ENCODE results near the gene TGM2.

Gene TGM2

GRCh38 chr20:38161412-38161774 is 3.7 kb downstream of the TGM2 start:
- no peak for DNase-seq (ENCODE audit: low read depth in 3 of 3)

DNA sequence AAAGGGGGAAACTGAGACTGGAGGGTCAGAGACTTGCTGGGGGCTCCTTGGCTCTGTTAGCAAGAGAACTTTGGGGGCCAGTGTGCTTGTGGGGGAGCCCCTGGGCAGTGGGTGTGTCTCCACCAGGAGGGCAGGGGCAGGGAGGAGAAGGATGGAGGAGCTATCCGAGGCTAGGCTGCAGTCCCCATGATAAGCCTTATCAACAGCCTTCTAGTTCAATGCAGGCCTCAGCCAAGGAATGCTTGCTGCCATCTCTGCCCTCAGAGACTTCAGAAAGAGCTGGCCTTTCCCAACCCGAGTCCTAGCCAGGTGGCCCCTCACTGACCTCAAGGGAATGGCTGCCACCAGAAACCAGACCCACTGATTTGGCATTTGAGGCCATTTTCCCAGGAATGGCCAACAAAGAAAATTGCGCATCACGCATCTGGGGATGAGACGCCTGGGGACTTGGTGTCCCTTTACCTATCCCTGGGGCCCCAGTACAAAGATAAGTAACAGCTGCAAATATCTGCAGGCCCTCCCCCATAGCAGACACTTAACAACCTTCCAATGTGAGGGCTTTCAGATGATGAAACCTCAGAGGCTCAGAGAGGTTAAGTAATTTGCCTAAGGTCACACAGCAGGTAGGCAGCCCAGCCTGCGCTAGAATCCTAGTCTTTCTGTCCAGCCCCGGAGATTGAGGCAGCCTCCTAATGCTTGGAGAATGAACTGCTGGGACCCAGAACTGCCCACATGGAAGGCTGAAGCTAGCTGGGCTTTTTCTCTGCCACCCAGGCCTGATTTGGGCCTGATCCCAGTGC is 4.9 kb downstream of the TGM2 start:
- no peak for DNase-seq (ENCODE audit: low read depth in 3 of 3)

DNA sequence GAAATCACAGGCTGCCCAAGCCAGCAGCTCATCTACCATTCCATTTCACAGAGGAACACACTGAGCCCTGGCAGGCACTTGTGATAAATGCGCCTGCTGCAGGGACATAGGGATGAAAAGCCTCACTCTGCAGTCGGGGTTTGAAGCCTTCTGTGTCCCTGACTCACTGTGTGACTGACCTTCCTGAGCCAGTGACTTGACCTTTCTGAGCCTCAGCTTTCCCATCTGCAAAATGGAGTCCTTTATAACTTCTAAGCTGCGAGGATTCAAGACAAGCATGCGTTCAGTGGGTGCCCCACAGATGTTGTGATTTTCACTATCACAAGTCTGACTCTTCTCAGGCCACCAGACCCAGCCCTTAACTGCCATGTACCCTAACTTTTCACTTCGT is 5.5 kb downstream of the TGM2 start:
- no peak for DNase-seq (ENCODE audit: low read depth in 3 of 3)

DNA sequence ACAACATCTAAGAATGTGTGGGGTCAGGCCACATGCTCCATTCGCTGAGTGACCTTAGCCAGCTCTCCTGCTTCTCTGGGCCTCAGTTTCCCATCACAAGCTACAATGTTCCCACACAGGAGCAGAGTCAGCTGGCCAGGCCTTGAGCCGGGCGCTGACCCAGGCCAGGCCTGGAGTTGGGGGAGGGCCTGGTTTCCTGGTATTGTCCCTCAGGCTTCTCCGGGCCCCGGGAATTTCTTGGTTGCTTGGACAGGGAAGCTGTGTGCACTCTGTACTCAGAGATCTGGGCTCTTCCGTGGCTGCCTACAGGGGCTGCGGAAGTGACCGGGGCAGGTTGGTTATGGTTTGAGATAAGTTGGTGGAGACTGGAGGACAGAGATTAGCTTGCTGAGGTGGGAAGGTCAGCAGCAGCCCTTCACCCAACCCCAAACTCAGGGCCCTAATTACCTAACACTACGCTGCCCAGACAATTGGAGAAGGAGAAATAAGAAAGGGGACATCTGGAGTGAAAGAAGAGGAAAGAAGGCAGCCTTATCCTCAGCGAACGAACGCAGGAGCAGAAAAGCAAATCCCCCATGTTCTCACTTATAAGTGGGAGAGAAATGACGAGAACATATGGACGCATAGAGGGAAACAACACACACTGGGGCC is 6.2 kb downstream of the TGM2 start:
- DNase-seq (ENCODE audit: low read depth in 3 of 3) = no peak

DNA sequence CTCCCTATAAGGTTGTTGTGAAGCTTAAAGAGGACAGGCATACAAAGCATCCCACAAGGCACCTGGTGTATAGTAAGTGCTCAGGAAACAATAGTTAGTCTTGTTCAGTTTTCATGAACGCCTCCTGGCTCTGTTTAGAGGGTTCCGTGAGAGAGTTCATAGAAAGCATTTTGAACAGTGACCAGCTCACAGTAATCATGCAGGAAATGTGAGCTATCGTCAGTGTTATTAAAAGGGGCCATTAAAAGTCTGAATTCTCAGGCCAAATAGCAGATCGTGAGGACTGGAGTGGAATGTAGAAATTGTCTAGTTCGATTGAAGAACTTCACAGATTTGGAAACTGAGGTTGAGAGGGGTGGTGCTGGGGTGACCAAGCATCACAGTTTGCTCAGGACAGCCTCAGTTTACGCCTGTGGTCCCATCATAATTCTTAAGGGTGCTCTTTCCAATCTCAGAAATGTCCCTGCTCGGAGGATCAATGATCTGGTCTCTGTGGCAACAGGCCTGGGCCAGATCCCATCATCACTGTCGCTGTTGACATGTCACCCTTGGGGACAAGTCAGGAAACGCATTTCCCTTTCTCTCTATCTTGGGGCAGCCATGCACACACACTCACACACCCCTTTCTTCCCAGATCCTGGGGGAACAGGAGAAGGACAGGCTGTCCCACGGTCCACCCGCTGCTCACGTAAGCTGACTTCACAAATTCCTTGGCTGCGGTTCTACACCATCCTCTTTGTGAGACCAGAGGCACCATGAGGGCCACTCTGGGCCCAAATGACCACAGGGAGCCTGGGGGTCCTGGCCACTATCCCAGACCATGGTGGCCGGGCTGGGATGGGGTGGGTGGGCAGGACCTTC is 7.2 kb downstream of the TGM2 start:
- no peak for DNase-seq (ENCODE audit: low read depth in 3 of 3)

GRCh38 chr20:38156888-38157634 is 8.0 kb downstream of the TGM2 start:
- DNase-seq (ENCODE audit: low read depth in 3 of 3) = no peak

- no peak for DNase-seq (ENCODE audit: low read depth in 3 of 3)
Observed at GRCh38 chr20:38156280-38156679, 8.8 kb downstream of the TGM2 start.

DNA sequence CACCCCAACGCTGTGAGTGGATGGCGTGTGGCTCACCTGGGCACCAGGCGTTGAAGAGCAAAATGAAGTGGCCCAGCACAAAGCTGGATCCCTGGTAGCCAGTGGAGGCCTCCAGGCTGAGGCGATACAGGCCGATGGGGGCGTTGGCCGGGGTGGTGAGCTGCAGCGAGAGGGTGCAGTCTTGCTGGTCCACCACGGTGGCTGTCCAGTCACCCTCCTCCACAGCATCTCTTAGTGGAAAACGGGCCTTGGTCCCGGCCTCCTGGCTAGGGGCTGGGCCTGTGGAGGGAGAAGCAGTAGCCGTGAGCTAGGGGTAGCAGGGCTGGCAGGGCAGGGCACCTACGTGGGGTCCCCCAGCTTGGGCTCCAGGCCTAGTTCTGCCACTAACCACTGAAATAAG is 9.3 kb downstream of the TGM2 start:
- no peak for DNase-seq (ENCODE audit: low read depth in 3 of 3)

- no peak for DNase-seq (ENCODE audit: low read depth in 3 of 3)
Observed at GRCh38 chr20:38153401-38153800, 11.7 kb downstream of the TGM2 start.

GRCh38 chr20:38152621-38153221 is 12.3 kb downstream of the TGM2 start:
- DNase-seq (ENCODE audit: low read depth in 3 of 3) = peak in 1 of 3 experiments; percentile 32

- DNase-seq (ENCODE audit: low read depth in 3 of 3) = no peak
Observed at GRCh38 chr20:38152175-38152620, 12.9 kb downstream of the TGM2 start.

DNA sequence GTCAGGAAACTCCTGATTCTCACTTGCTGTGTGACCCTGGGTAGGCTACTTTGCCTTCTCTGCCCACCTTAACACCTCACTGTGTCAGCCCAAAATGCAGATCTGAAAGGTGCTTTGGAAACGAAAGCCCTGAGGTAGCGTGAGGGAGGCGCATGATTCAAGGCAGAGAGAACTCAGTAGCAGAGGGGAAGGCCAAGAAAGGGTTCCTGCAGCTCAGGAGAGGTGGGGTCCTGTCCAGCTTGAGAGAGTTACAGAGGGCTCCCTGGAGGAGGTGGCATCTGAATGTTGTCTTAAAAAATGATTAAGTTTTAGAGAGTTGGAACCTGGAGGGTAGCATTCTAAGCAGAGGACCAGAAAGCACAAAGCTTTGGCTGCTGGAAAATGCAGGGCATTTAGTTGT is 13.6 kb downstream of the TGM2 start:
- DNase-seq (ENCODE audit: low read depth in 3 of 3) = no peak

- no peak for DNase-seq (ENCODE audit: low read depth in 3 of 3)
Observed at GRCh38 chr20:38150335-38151170, 14.5 kb downstream of the TGM2 start.

GRCh38 chr20:38148328-38149102 is 16.6 kb downstream of the TGM2 start:
- no peak for DNase-seq (ENCODE audit: low read depth in 3 of 3)

DNA sequence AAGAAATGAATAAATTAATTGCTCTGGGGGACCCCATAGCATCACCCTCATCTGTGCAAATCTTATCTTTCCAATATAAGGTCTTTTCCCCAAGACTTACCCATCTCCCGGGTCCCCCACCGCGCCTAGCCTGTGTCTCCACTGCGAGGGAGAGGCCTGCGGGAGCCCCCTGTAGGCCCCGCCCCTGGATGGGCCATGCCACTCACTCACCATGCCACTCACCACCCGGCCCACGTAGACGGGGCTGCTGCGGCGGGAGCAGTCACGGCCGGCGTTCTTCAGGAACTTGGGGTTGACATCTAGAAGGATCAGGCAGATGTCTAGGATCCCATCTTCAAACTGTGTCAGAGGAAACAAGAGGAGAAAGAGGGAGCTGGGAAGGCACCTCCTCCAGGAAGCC is 17.3 kb downstream of the TGM2 start:
- no peak for DNase-seq (ENCODE audit: low read depth in 3 of 3)

DNA sequence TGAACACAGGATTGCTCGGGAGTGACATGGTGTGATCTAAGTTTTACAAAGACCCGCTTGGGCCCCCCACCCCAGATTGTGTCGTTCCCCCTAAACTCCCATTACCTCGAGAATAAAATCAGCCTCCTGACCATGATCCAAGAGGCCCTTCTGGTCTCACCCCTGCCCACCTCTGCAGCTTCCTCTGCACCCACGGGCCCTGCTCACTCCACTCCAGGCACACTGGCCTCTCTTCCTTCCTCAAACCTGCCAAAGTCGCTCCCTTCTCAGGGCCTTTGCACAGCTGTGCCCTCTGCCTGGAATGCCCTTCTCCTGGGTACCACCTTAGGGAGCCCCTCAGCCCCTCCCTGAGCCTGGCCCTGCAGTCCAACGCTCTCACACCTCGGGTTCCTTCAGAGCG is 17.9 kb downstream of the TGM2 start:
- DNase-seq (ENCODE audit: low read depth in 3 of 3) = no peak

- no peak for DNase-seq (ENCODE audit: low read depth in 3 of 3)
Observed at GRCh38 chr20:38146628-38147027, 18.4 kb downstream of the TGM2 start.

- DNase-seq (ENCODE audit: low read depth in 3 of 3) = no peak
Observed at GRCh38 chr20:38146156-38146555, 18.9 kb downstream of the TGM2 start.

DNA sequence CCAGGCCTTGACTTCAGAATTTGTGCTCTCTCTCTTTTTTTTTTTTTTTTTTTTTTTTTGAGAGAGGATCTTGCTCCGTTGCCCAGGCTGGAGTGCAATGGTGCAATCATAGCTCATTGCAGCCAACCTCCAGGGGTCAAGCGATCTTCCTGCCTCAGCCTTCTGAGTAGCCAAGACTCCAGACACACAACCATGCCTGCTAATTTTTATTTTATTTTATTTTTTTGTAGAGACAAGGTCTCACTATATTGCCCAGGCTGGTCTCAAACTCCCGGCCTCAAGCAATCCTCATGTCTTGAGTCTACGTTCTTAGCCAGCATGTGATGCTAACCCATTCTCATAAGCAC is 19.4 kb downstream of the TGM2 start:
- no peak for DNase-seq (ENCODE audit: low read depth in 3 of 3)
